HepG2 (cell line): ENCODE data around the gene COMMD7. TPM values are rescaled to one million over a fixed set of nuclear protein-coding genes. Genes with fewer than 3 reads are reported as not detected.

ENCODE experiments used
- ATAC-seq: fragments of 200-7000 bp; cut with Tn5 transposase; 3 replicates; pipeline ENCODE4 v1.9.1; 2020; ENCODE audit warnings: mild to moderate bottlenecking, moderate library complexity
- BruUV-seq: library from RNA; stranded (reverse); fragments of 400-500 nt; replicated peaks from 2 replicates; lab custom pipeline; 2021; lab: Mats Ljungman, UMichigan
- CTCF ChIA-PET: fragments of 300-600 bp; formaldehyde crosslinking; extraction: SDS; loops from one replicate; lab custom pipeline; 2021; ENCODE audit warnings: low total read pairs, inconsistent platforms, low intra/inter-chr PET ratio; lab: Yijun Ruan, JAX
- POLR2A ChIA-PET: fragments of 350-600 bp; sonication (Branson Sonifier 250); formaldehyde crosslinking; loops from one replicate; lab custom pipeline; 2020; ENCODE audit warnings: antibody characterized with exemption, inconsistent platforms; lab: Yijun Ruan, JAX
- DNase-seq: peaks from one replicate; pipeline ENCODE4 v3.0.0-alpha.2; 2015; ENCODE audit warnings: low spot score
- FAIRE-seq: peaks from 3 replicates; lab custom pipeline; 2011; peaks lifted over from hg19 to GRCh38; lab: Jason Lieb, UNC
- H2AFZ ChIP-seq: one replicate; pipeline ENCODE4 v1.6.1; 2011; ENCODE audit warnings: low read length, inconsistent platforms
- H3K27ac ChIP-seq: fragments of 300-600 bp; 3 replicates; pipeline ENCODE4 v1.8.0; 2011; ENCODE audit warnings: mixed run types, mild to moderate bottlenecking, mixed read lengths, low read length, inconsistent platforms; ENCODE audit not compliant: insufficient read depth; ENCODE audit errors: extremely low read length
- H3K27me3 ChIP-seq, 2 experiments: fragments of 200-600 bp in 1 of 2; 2 replicates in 1 of 2; 3 replicates in 1 of 2; pipeline versions ENCODE4 v1.6.0 to v1.8.0; 2011; ENCODE audit warnings: low read length in 2 of 2, mild to moderate bottlenecking in 2 of 2, moderate library complexity in 2 of 2, inconsistent platforms in 1 of 2; ENCODE audit not compliant: insufficient read depth in 2 of 2, control insufficient read depth in 1 of 2
- H3K36me3 ChIP-seq, 2 experiments: fragments of 200-600 bp in 1 of 2; replicated peaks in 1 of 2; 2 replicates in 1 of 2; 3 replicates in 1 of 2; pipeline versions ENCODE4 v1.5.1 to v1.8.0; 2011; ENCODE audit warnings: low read length in 2 of 2, inconsistent platforms in 1 of 2; ENCODE audit not compliant: insufficient read depth in 2 of 2, control insufficient read depth in 1 of 2
- H3K4me1 ChIP-seq: 2 replicates; pipeline ENCODE4 v1.5.1; 2012; ENCODE audit warnings: low read length, inconsistent platforms; ENCODE audit not compliant: insufficient read depth
- H3K4me2 ChIP-seq: 2 replicates; pipeline ENCODE4 v1.6.0; 2011; ENCODE audit warnings: low read depth, low read length, inconsistent platforms
- H3K4me3 ChIP-seq, 3 experiments: fragments of 200-600 bp in 1 of 3; sonication (generic), shearing (Covaris generic) in 1 of 3; replicated peaks in 1 of 3; 2 replicates each; pipeline ENCODE4 v1.5.1; 2011 to 2016; ENCODE audit warnings: low read length in 3 of 3, inconsistent platforms in 2 of 3, low read depth in 2 of 3, mild to moderate bottlenecking in 2 of 3, control low read depth in 1 of 3, mixed read lengths in 1 of 3; ENCODE audit not compliant: insufficient read depth in 1 of 3
- H3K79me2 ChIP-seq: one replicate; pipeline ENCODE4 v1.6.1; 2011; ENCODE audit warnings: low read length, inconsistent platforms; ENCODE audit not compliant: insufficient read depth
- H3K9ac ChIP-seq: 2 replicates; pipeline ENCODE4 v1.6.0; 2011; ENCODE audit warnings: mild to moderate bottlenecking, low read depth, low read length, inconsistent platforms; ENCODE audit not compliant: insufficient read depth
- H3K9me3 ChIP-seq: 2 replicates; pipeline ENCODE4 v1.5.1; 2012; ENCODE audit warnings: mild to moderate bottlenecking, low read length
- H4K20me1 ChIP-seq: 2 replicates; pipeline ENCODE4 v1.6.0; 2011; ENCODE audit warnings: inconsistent platforms, mild to moderate bottlenecking, low read length, moderate library complexity; ENCODE audit not compliant: insufficient read depth
- CEBPG ChIP-seq: IDR thresholded peaks from 2 replicates; pipeline ENCODE4 v1.6.1; 2016
- CSRNP2 ChIP-seq: sonication (generic); formaldehyde crosslinking; conservative IDR thresholded peaks from 2 replicates; pipeline ENCODE4 v1.8.0; 2022; ENCODE audit warnings: low read depth, missing genetic modification reagents
- GFI1 ChIP-seq: sonication (generic); formaldehyde crosslinking; IDR thresholded peaks from 2 replicates; pipeline ENCODE4 v1.5.0; 2020; ENCODE audit warnings: missing genetic modification reagents, mild to moderate bottlenecking, borderline replicate concordance
- MATR3 ChIP-seq: sonication (generic); formaldehyde crosslinking; IDR thresholded peaks from 2 replicates; pipeline ENCODE4 v1.4.0; 2020; ENCODE audit warnings: missing genetic modification reagents
- MIER2 ChIP-seq: IDR thresholded peaks from 2 replicates; pipeline ENCODE4 v1.6.1; 2016; ENCODE audit warnings: missing biosample characterization, missing genetic modification reagents
- PCBP1 ChIP-seq: fragments of 200-400 bp; formaldehyde crosslinking; IDR thresholded peaks from 2 replicates; pipeline ENCODE4 v1.6.1; 2017; ENCODE audit warnings: mild to moderate bottlenecking, low read depth, low read length, borderline replicate concordance
- POLR2AphosphoS2 ChIP-seq: IDR thresholded peaks from 2 replicates; pipeline ENCODE4 v1.6.1; 2011; ENCODE audit warnings: low read depth, low read length, improper control_type of control experiment
- PRMT3 ChIP-seq: sonication (generic); formaldehyde crosslinking; IDR thresholded peaks from 2 replicates; pipeline ENCODE4 v1.8.1; 2022; ENCODE audit warnings: low read depth, mild to moderate bottlenecking, moderate library complexity, missing genetic modification reagents, borderline replicate concordance
- SRSF4 ChIP-seq: fragments of 200-400 bp; formaldehyde crosslinking; IDR thresholded peaks from one replicate; pipeline ENCODE4 v1.6.1; 2018; ENCODE audit warnings: mild to moderate bottlenecking, low read depth, low read length, moderate library complexity; ENCODE audit not compliant: poor library complexity, severe bottlenecking
- ZBTB4 ChIP-seq: sonication (generic); formaldehyde crosslinking; IDR thresholded peaks from 2 replicates; pipeline ENCODE4 v1.4.0; 2020; ENCODE audit warnings: missing genetic modification reagents, mild to moderate bottlenecking, borderline replicate concordance
- ZFP1 ChIP-seq: IDR thresholded peaks from 2 replicates; pipeline ENCODE4 v1.6.1; 2016
- ZNF263 ChIP-seq: sonication (generic); formaldehyde crosslinking; IDR thresholded peaks from 2 replicates; pipeline ENCODE4 v1.4.0; 2020; ENCODE audit warnings: missing genetic modification reagents
- ZNF549 ChIP-seq: sonication (generic); formaldehyde crosslinking; IDR thresholded peaks from 2 replicates; pipeline ENCODE4 v1.5.0; 2020; ENCODE audit warnings: missing genetic modification reagents
- ZNF75D ChIP-seq: sonication (generic); formaldehyde crosslinking; IDR thresholded peaks from 2 replicates; pipeline ENCODE4 v1.8.1; 2023; ENCODE audit warnings: missing genetic modification reagents, mild to moderate bottlenecking, borderline replicate concordance
- ZNF775 ChIP-seq: sonication (generic); formaldehyde crosslinking; IDR thresholded peaks from 2 replicates; pipeline ENCODE4 v1.4.0; 2020; ENCODE audit warnings: missing genetic modification reagents, mild to moderate bottlenecking, moderate library complexity, borderline replicate concordance
- ZSCAN21 ChIP-seq: sonication (generic); formaldehyde crosslinking; IDR thresholded peaks from 2 replicates; pipeline ENCODE4 v1.8.0; 2022; ENCODE audit warnings: mild to moderate bottlenecking, missing genetic modification reagents, moderate library complexity, borderline replicate concordance
- WGBS: methylation state at CpG from one replicate; pipeline ENCODE4 v1.1.6; 2017; ENCODE audit warnings: low lambda C conversion rate; 5-methylcytosine and 5-hydroxymethylcytosine counted together
- in situ Hi-C: cut with HindIII; loops from 2 replicates; pipeline ENCODE4 v1.10.0; 2017; ENCODE audit warnings: low pct_unique_long_range_greater_than_20kb; ENCODE audit not compliant: extremely low pct_ligation_motif_present
- intact Hi-C: fragments of 100-400 bp; cut with micrococcal nuclease; formaldehyde crosslinking; loops from one replicate; pipeline ENCODE4 v1.10.0; 2022; ENCODE audit not compliant: unreplicated experiment
- polyA plus RNA-seq, 8 experiments: library from polyadenylated mRNA; depleted of rRNA in 3 of 8; stranded (reverse) in 7 of 8; unstranded in 1 of 8; fragments of >200 nt; fragmentation: Illumina TruSeq in 4 of 8; extraction: Trizol in 4 of 8; gene quantifications; 2 replicates each; pipeline versions ENCODE4 v1.2.1 to v1.2.3, GENCODE V29; 2011 to 2016; ENCODE audit warnings: low read depth in 4 of 8, missing spikeins in 1 of 8, mixed read lengths in 1 of 8; ENCODE audit not compliant: insufficient read depth in 1 of 8
- total RNA-seq, 5 experiments: library from RNA; depleted of rRNA; stranded (reverse); fragments of >200 nt; fragmentation: Illumina TruSeq; extraction: Trizol; gene quantifications; 2 replicates each; pipeline ENCODE4 v1.2.3, GENCODE V29; 2016; ENCODE audit warnings: low read depth in 1 of 5

The COMMD7 gene
- total and polyA plus RNA-seq, 2 of the 13 experiments (the other 11 are each of a cell fraction or from before 2014, with no cell fraction given), result 42.1 to 53.3 TPM

GRCh38 chr20:32652739-32653526, 90.3 kb downstream of the COMMD7 start:
- DNase-seq (peak; percentile 89), ATAC-seq (peak; percentile 98), FAIRE-seq (peak; percentile 73)
- no peak overlapping the region for H3K9ac ChIP-seq
- in situ Hi-C loops (loop anchor here (5.0 kb wide), 2 partner anchors 136 to 181 kb away; no protein-coding TSS in a partner anchor), intact Hi-C loops (loop anchor here (1.0 to 2.0 kb wide), 3 partner anchors 132 to 188 kb away; no protein-coding TSS in a partner anchor)
- no peak overlapping the region for H3K27ac ChIP-seq
- H3K9me3 ChIP-seq, result no peaks in the 10 kb centered on the region
- peak overlapping the region in 1 of 3 experiments; percentile 45; a peak in 1 of 6 replicates for H3K4me3 ChIP-seq
- 0% methylated on average over 7 of the region's 8 CpGs for WGBS
- CTCF ChIA-PET, result interaction anchor here (0.8 to 4.0 kb wide), 5 partner anchors 108 to 800 kb away, joined by 3 to 170 read pairs (median 4); no protein-coding TSS in a partner anchor
- BruUV-seq, result no TSS peak
- no peaks in the 10 kb centered on the region for H3K79me2 ChIP-seq
- H3K36me3 ChIP-seq, result no peaks in the 10 kb centered on the region
- peak overlapping the region; percentile 62 for H3K4me2 ChIP-seq
- H3K4me1 ChIP-seq, result peaks cover 18% of the 10 kb centered on the region
- POLR2A ChIA-PET, result interaction anchor here (0.5 to 3.0 kb wide), 7 partner anchors 18 to 220 kb away, joined by 3 to 35 read pairs (median 3); no protein-coding TSS in a partner anchor
- no peaks in the 10 kb centered on the region for H4K20me1 ChIP-seq
- no peak overlapping the region for H2AFZ ChIP-seq
- H3K27me3 ChIP-seq, result peaks cover 2 to 30% of the 10 kb centered on the region in 2 experiments; a peak in 4 of 5 replicates
- TF ChIP-seq ZBTB4 (CRISPR knock-in tag), result peak; percentile 88; the same call in 1 of the 2 replicates
- peak; percentile 44; the same call in 1 of the 2 replicates for TF ChIP-seq ZSCAN21
- no peak for TF ChIP-seq PRMT3 (CRISPR knock-in tag)
- no peak for TF ChIP-seq PCBP1
- TF ChIP-seq MATR3 (CRISPR knock-in tag), result no peak
- peak; percentile 87 for TF ChIP-seq ZNF263 (CRISPR knock-in tag)
- no peak for TF ChIP-seq ZNF75D (CRISPR knock-in tag)
- no peak for TF ChIP-seq POLR2AphosphoS2
- TF ChIP-seq SRSF4, result no peak
- no peak for TF ChIP-seq CSRNP2 (CRISPR knock-in tag)
- TF ChIP-seq CEBPG (CRISPR knock-in tag), result peak; percentile 57
- peak; percentile 89; the same call in 1 of the 2 replicates for TF ChIP-seq ZFP1 (CRISPR knock-in tag)
- no peak for TF ChIP-seq ZNF775
- peak; percentile 89 for TF ChIP-seq MIER2 (CRISPR knock-in tag)
- TF ChIP-seq GFI1 (CRISPR knock-in tag), result no peak
- TF ChIP-seq ZNF549, result peak; percentile 77; the same call in 1 of the 2 replicates
